H1 (cell line): ENCODE data around the gene THAP4. TPM values are rescaled to one million over a fixed set of nuclear protein-coding genes. Genes with fewer than 3 reads are reported as not detected.

Source experiments
- CTBP2 ChIP-seq: IDR thresholded peaks from 2 replicates; pipeline ENCODE4 v1.7.0; 2011; ENCODE audit warnings: borderline replicate concordance, mild to moderate bottlenecking, moderate library complexity, mixed read lengths, low read length; ENCODE audit not compliant: insufficient read depth, insufficient read length
- JUN ChIP-seq: IDR thresholded peaks from 2 replicates; pipeline ENCODE4 v1.6.1; 2011; ENCODE audit warnings: low read depth, mild to moderate bottlenecking, improper control_type of control experiment, low read length
- polyA plus RNA-seq, 7 experiments: library from polyadenylated mRNA; depleted of rRNA in 3 of 7; stranded (reverse) in 5 of 7; unstranded in 2 of 7; fragments of >200 nt in 5 of 7; fragments of 200-250 nt in 2 of 7; gene quantifications; 1 replicate in 5 of 7; 2 replicates in 1 of 7; 4 replicates in 1 of 7; pipeline versions ENCODE4 v1.2.1 to v1.2.3, GENCODE V29; 2011 to 2013; ENCODE audit warnings: missing spikeins in 2 of 7, mixed read lengths in 2 of 7
- total RNA-seq: library from RNA; stranded (reverse); fragmentation: NEBNext Ultra II Directional; extraction: Animal tissue kit (Norgen Biotek cat#: 25700); gene quantifications from 2 replicates; pipeline ENCODE4 v1.2.1, GENCODE V29; 2021

THAP4 gene
- total and polyA plus RNA-seq, 2 of the 8 experiments (the other 6 are each of a cell fraction or from before 2014, with no cell fraction given): 78.9 to 83.6 TPM

DNA sequence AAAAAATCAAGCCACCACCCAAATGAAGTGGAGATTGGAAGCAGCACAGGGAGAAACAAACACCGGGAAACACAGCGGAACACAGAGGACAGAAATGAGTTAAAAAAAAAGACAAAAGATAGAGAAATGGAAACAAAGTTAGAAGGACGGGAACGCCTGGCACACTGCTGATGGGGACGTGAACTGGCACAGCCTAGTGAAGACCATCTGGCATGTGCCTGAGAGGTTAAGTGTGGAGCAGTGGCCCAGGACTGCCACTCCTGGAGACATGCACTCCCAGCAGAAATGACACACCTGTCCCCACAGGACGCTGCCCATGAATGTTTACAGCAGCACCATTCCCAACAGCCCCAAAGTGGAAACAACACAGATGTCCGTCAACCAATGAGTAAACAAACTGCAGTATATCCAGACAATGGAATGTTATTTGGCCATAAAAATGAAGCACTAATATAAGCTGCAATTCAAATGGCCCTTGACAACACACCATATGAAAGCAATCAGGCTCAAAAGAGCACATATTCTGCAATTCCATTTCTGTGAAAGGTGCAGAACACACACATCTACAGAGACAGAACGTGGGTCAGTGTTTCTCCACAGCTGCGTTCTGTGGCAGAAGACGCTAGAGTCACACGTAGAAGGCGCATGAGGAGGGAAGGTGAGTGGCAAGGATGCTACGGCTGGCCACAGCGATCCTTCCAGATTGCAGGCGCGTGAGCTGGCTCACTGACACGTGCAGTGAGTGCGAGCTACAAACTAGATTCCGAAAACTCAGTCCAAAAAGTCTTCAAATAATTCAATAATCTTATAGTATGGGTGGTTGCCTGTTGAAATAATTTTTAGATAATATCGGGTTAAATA is 24.6 kb downstream of the THAP4 start (continued):
- no peak for TF ChIP-seq CTBP2
- no peak for TF ChIP-seq JUN
- TF ChIP-seq, all 59 proteins: peak for 0
